Lower leg skin (tissue), 3 donors: Measurements from ENCODE around the gene PRRT4.

Experiments
- CTCF ChIP-seq, 3 donors: fragments of 450-650 bp; IDR thresholded peaks; one replicate each; pipeline ENCODE4 v1.5.1; 2016; ENCODE audit warnings: antibody characterized with exemption in 3 of 3, mild to moderate bottlenecking in 3 of 3, moderate library complexity in 2 of 3
- POLR2A ChIP-seq, 2 donors: fragments of 450-650 bp; IDR thresholded peaks; one replicate each; pipeline ENCODE4 v1.6.1; 2016 to 2017; ENCODE audit warnings: antibody characterized with exemption in 2 of 2, mild to moderate bottlenecking in 1 of 2, moderate library complexity in 1 of 2

GRCh38 chr7:128323040-128323439 lies 38.5 kb downstream of the PRRT4 start:
- TF ChIP-seq CTCF (IDR thresholded peaks at IDR 0.05) (no peak), POLR2A (IDR thresholded peaks at IDR 0.05) (no peak)
